Activated T-helper 1 cell treated with anti-CD3 and anti-CD28 coated beads, Interleukin-2, amount 50 U/mL, for 16 hours (primary cell): ENCODE data around the gene HPSE2.

Experiments used
- DNase-seq, 2 donors: peaks; one replicate each; pipeline ENCODE4 v3.0.0-alpha.2; 2020; ENCODE audit warnings: low read depth in 1 of 2, low spot score in 1 of 2

The HPSE2 gene

DNA sequence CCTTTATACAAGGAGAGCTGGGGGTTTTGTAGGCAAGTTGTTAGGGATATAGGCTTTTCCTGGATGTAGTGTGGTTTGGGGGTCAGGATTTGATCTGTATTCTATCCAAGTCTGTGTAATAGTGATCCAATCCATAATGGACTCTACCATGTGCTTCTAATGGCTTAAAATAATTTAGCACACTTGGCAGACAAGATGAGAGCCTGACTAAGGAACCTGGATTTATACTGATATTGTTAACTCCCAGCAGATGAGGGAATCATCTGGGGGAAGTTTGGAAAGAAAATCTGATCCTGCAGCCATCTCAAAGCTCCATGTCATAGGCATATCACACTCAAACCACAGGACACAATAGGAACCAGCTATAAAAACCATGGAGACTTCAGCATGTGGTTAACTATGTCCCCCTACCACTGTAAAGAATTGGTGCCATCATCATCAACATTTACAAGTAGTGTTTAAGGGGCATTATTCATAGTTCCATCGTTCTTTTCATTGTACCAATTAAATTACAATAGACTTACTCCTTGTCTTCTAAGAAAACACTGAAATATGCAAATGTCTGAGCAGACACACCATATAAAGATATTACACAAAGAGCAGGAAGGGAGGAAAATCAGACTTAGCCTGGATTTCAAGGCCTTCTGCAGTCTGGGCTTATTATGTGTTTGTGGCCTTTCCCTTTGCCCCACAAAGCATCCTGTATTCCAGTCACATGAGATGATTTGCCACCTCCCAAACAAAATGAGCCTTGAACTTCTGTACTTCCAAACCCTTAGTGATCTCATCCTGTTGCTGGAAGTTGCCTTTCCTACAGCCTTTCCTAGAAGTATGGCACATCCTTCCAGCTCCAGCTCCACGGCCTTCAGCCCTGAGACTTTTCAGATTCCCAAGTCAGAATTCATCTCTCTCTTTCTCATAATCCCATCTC lies 766.4 kb downstream of the HPSE2 start:
- no peak for DNase-seq

DNA sequence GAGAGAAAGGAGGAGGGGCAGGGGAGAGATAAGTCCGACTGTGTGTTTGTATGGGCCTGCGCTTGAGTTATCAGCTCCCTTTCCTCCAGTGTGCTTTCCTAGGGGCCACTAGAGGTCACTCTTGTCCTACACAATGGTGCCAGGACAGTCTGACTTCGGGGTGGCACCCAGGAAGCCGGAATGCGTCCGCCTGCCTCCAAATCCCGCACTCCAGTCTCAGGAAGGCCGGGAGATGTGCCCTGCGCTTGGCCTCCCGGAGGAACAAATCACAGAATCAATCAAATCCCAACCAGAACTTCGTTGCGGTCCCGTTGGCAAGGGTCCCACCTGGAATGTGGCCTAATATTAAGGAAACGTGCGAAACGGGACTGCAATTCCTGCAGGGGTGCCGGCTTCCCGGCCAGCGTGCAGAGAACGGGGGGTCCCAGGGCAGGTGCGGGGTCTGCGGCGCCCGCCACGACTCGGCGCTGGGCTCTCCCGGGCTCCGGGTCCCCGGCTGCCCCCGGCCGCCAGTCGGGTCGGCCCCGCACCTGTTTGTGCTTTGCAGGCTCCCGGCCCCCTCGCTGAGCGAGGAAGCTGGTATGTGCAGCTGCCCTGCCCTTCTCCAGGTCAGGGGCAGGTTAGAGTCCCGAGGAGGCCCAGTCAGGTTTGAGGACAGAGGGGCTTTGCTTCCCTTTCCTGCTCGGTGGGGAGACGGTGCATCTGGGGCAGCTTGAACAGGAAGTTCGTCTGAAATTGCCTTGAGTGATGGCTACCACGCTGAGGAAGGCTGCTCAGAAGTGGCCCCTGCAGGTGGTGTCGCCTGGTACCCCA lies 767.9 kb downstream of the HPSE2 start:
- DNase-seq, result peak; percentile 34 to 47

DNA sequence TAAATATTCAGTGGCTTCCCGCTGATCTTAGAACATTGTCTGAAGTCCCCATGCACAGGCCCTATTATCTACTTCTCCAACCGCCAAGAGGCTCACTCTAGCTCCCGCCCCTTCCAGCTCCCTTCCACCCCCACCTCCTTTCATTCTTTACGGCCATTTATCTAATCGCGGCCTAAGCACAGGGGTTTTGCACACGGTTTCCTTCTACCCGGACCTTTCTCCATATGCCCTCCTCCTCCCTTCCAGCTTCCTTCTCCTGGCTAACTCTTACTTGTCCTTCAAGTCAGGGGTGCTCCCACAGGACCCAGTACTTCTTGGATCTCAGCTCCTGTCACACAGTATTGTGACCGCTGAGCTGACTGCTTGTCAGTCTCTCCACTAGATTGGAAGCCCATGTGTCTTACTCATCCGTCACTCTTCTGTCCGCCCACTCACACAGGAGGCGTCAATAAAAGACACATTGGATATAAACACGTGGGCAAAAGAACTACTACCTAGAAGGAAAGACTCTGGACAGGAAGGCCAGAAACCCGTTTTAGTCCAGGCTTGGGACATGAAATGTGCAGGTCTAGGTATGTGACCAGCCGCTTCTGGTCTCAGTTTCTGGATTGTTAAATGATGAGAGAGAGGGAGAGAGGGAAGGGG lies 768.7 kb downstream of the HPSE2 start:
- no peak for DNase-seq

- DNase-seq, result no peak
Observed at GRCh38 chr10:98465866-98466265, 769.8 kb downstream of the HPSE2 start.

DNA sequence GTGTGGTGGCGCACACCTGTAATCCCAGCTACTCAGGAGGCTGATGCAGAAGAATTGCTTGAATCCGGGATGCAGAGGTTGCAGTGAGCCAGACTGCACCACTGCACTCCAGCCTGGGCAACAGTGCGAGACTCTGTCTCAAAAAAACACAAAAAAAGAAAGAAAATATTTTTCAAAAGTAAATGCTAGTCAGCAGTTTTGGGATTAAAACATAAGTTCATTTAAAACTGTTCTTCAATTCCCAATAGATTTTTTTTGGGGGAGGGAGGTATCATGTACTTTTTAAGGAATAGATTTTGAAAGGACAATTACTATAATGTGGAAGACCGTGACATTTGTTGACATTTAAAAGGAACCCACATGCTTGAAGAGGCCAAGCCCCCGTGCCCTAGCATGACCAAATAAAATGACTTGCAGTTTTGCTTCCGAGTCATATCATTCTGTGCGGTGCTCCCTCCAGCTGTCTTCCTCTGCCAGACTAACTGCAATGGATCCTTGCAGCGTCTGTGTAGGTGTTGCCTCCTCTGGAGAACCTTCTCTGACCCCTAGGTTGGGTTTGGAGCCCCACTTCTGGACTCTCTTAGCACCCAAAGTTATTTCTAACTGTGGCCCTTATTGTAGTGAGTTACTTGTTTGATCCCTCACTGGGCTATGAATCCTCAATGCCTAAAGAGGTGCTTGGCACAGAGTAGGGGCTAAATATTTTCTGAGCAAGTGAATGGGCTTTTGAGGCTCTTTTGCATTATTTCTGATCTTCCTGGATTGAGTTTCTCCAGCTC lies 771.5 kb downstream of the HPSE2 start:
- DNase-seq, result no peak

GRCh38 chr10:98463016-98463415 lies 772.6 kb downstream of the HPSE2 start:
- DNase-seq, result no peak

DNA sequence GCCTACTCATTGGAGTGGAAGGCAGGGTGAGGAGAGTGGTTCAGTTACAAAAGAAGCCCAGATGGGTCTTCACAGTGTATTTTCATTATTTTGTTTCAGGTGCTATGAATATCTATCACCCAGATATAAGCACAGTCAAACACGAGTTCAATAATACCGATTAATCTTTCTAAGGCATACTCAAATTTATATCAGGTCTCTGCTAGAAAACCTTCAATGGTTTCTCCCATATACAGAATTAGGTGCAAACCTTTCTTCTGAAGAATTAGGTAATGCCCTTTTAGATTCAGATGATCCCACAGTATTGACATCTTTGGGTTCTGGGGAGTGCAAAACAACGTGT lies 774.2 kb downstream of the HPSE2 start:
- no peak for DNase-seq

- no peak for DNase-seq
Observed at GRCh38 chr10:98460837-98461499, 774.7 kb downstream of the HPSE2 start.

DNA sequence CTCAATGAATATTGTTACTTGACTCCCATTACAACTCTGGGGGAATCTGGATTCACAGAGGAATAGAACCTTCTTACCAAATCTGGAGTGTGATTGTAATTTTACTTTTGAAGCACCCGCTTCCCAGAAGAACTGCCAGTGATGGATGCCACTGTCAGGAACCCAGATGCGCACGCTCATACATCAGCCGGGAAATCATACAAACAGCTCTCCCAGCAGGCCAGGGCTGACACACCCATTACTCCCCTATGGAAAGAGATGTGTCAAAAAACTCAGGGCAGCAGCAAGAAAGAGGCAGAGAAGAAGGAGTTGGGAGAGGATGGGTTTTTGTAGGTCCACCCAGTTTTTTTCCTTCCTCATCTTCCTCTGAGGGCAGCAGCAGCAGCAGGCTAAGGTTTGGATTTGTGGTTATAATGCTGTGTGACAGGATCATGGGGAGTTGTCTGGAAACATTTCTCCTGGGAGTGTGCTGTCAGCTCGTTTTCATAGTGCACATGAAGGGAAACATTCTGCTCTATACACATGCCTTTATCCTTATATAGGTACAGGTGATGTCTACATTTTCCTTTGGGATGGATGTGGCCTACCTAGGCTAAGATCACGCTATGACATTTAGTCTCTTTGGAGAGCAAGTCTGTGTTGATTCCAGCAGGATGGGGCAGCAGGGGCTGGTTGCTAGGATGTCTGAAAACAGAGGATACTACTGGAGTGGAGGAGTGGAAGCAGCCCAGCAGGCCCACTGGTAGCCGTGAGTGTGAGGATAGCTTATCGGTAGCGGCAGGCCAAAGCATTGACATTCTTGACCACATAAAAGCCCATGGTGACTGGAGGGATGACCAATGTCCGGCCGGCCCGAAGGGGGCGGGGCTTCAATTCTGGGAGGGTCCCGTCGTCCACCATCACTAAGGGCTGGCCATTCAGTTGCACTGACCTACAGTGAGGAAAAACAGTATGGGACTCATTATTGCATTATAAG lies 776.6 kb downstream of the HPSE2 start:
- DNase-seq, result no peak

DNA sequence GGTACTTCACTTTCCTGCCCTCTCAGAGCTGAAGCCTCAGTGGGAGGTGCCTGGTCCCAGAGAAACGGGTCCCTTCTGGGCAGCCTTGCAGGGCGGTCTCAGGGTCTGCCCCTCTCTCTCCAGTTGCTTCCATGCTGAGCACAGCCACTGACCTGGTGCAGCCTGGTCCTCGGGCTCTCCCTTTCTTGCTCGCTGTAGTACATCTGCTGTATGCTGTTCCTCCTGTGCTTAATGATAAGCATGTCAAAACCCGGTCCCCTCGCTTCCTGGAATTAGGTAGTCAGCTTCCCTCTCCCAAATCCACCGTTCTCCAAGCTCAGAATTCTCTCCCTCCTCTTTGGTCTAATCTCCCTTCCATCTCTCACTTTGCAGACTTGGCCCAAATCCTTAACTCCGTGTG lies 777.9 kb downstream of the HPSE2 start:
- no peak for DNase-seq

DNA sequence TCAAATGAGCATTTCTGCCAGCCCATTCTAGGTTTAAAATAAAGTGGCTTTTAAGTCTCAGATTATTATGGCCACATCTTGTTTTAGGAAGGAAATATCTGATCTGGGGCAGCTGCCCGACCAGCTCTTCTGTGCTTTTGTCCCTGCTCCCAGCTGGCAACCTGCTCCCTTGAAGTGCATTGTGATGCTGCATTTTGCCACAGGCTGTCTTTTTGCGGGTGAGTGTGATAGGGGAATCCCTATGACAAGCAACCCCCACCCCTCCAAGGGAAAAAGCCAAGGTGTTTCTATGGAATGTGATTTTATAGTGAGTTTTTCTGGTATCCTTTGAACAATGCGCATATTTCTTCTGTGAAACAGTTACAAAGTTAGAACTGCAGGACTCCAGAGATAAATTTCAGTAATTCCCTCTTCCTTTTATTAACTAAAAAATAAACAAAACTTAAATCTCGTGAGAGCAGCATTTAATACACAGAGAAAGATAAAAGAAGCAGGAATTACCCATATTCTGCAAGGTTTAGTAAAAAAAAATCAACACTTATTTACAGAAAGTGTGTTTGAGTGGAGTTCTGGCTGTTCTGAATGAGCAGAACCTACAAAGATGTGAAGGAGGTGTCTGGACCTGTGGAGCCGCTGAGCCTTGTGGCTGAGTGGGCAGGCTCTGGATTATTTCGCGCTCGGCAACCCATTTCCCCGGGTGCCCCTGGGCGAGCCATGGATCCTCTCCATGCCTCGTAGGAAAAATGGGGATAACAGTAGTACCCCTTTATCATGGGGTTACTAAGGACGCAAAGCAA lies 778.8 kb downstream of the HPSE2 start:
- DNase-seq, result no peak

GRCh38 chr10:98456043-98456570 lies 779.5 kb downstream of the HPSE2 start:
- DNase-seq, result no peak

DNA sequence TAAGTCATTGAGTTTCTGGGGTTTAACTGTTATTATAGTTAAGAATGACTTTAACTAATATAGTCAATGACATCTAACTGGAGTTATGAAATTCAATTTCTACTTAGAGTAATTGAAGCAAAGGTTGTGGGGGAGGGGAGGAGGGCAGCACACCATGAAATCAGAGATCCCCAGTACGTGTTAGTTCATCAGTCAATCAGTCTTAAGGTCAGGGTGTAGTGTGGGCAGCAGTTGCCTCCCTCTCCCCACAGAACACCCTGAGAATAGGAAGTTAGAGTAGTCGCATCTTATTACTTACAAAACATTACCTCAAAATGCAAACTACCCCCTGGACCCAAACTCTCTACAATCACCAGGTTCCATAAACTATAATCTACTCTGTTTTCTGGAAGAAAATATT lies 781.9 kb downstream of the HPSE2 start:
- DNase-seq, result no peak

DNA sequence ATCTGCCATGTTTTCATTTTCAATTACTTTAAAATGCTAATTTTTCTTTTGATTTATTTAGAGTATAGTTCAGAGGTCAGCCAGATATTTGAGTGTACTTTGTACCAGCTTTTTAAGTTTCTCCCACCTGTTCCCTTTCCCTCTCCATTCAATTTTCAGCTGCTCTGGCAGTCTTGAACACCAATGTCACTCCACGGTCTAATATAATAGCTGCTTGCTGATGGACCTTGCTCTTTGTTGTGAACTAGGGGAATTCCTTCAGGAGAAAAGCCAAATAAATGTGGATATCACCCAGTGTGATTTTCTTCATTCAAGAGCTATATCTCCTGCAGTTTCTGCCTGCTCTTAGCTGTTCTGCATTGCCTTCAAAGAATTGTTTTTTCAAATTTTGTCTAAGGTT lies 785.0 kb downstream of the HPSE2 start:
- DNase-seq, result no peak

DNA sequence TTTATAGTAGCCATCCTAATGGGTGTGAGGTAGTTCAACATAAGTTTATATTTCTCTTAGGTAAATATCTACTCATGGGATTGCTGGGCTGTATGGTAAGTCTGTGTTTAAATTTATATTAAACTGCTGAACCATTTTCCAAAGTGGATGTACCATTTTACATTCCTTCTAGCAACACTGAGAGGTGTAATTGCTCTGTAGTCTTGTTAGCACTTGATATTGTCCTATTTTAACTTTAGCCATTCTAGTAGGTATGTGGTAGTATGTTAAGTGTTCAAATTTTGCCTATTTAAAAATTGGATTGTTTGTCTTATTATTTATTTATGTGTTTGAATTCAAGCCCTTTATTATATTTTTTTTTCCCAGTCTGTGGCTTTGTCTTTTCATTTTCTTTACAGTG lies 786.4 kb downstream of the HPSE2 start:
- no peak for DNase-seq

DNA sequence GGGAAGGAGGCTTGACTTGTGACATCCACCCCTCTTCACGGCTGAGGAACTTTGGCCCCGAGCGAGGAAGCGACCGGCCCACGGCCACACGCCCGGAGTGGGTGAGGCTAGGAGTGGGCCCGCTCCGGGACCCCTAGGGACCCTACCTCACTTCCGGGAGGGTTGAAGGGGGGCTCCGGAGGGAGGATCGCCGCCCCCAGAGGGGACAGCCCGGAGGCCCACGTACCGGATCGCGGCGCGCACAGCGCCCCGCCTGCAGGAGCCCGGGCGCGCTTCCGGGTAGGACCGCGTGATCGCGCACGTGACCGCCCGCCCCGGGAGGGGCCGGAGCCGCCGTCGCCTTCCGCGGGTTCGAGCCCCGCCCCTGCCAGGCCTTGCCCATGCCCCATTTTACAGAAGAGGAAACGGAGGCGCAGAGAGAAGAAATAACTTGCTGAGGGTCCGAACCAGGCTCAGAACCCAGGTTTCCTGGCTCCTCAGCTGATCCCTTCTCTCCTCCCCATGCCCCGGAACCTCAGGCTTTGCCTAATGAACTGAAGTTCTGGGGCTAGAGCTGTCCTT lies 788.9 kb downstream of the HPSE2 start, which contains the start of gene HPS1:
TSS of gene HPS1 (minus strand) at position 275 of the 561 bp plus-strand sequence. CDS start 3,695 bp downstream, outside the sequence.
- peak; percentile 53 to 71 for DNase-seq

- no peak for DNase-seq
Observed at GRCh38 chr10:98446151-98446660, 789.4 kb downstream of the HPSE2 start.
